Neural cell (in vitro differentiated cells): ENCODE data around the gene ZNF202. TPM values are rescaled to one million over a fixed set of nuclear protein-coding genes. Genes with fewer than 3 reads are reported as not detected.

Source experiments
- H2AFZ ChIP-seq: fragments of 200-600, 300-800 bp; sonication (generic), shearing (Covaris generic); 2 replicates; pipeline ENCODE4 v1.6.0; 2014; ENCODE audit warnings: low read depth, mild to moderate bottlenecking, antibody characterized with exemption, low read length, moderate library complexity
- H3F3A ChIP-seq: fragments of 200-600 bp; shearing (Covaris generic); 2 replicates; pipeline ENCODE4 v1.6.1; 2016; ENCODE audit warnings: mild to moderate bottlenecking, moderate library complexity, mixed read lengths, antibody characterized with exemption, low read length; ENCODE audit not compliant: insufficient read depth, poor library complexity, severe bottlenecking
- H3K27ac ChIP-seq: fragments of 200-600, 300-800 bp; sonication (generic), shearing (Covaris generic); 2 replicates; pipeline ENCODE4 v1.5.1; 2014; ENCODE audit warnings: mild to moderate bottlenecking, low read length, moderate library complexity
- H3K27me3 ChIP-seq: fragments of 300-800, 200-600 bp; sonication (generic), shearing (Covaris generic); 2 replicates; pipeline ENCODE4 v1.6.0; 2014; ENCODE audit warnings: mild to moderate bottlenecking, low read depth, low read length, moderate library complexity; ENCODE audit not compliant: insufficient read depth
- H3K36me3 ChIP-seq: fragments of 300-800, 200-600 bp; sonication (generic), shearing (Covaris generic); 2 replicates; pipeline ENCODE4 v1.5.1; 2014; ENCODE audit warnings: mild to moderate bottlenecking, antibody characterized with exemption, low read length, moderate library complexity; ENCODE audit not compliant: insufficient read depth
- H3K4me2 ChIP-seq: fragments of 300-800, 200-600 bp; sonication (generic), shearing (Covaris generic); 2 replicates; pipeline ENCODE4 v1.6.0; 2014; ENCODE audit warnings: mild to moderate bottlenecking, low read length
- H3K4me3 ChIP-seq: fragments of 300-800, 200-600 bp; sonication (generic), shearing (Covaris generic); 2 replicates; pipeline ENCODE4 v1.5.1; 2014; ENCODE audit warnings: mild to moderate bottlenecking, low read length, moderate library complexity
- H3K79me2 ChIP-seq: fragments of 200-600 bp; shearing (Covaris generic); replicated peaks from 2 replicates; pipeline ENCODE4 v1.6.0; 2014; ENCODE audit warnings: mild to moderate bottlenecking, low read length, moderate library complexity; ENCODE audit not compliant: insufficient read depth
- H3K9ac ChIP-seq: fragments of 300-800, 200-600 bp; sonication (generic), shearing (Covaris generic); 2 replicates; pipeline ENCODE4 v1.6.1; 2016; ENCODE audit warnings: mild to moderate bottlenecking, low read length, mixed read lengths
- H3K9me2 ChIP-seq: fragments of 200-600 bp; shearing (Covaris generic); 2 replicates; pipeline ENCODE4 v1.6.1; 2016; ENCODE audit warnings: mild to moderate bottlenecking, low read length, mixed read lengths; ENCODE audit not compliant: insufficient read depth
- H3K9me3 ChIP-seq: fragments of 200-600, 300-800 bp; sonication (generic), shearing (Covaris generic); 2 replicates; pipeline ENCODE4 v1.6.1; 2016; ENCODE audit warnings: mild to moderate bottlenecking, mixed run types, low read length, moderate library complexity, mixed read lengths
- H4K20me1 ChIP-seq: fragments of 200-600 bp; shearing (Covaris generic); 2 replicates; pipeline ENCODE4 v1.6.1; 2016; ENCODE audit warnings: mild to moderate bottlenecking, mixed run types; ENCODE audit not compliant: insufficient read depth
- CTCF ChIP-seq: fragments of 450-650 bp; IDR thresholded peaks from 2 replicates; pipeline ENCODE4 v1.5.1; 2014; ENCODE audit warnings: antibody characterized with exemption, mild to moderate bottlenecking, moderate library complexity; ENCODE audit not compliant: poor library complexity, severe bottlenecking
- EP300 ChIP-seq: fragments of 450-650 bp; conservative IDR thresholded peaks from 2 replicates; pipeline ENCODE4 v1.6.1; 2014; ENCODE audit warnings: antibody characterized with exemption, mild to moderate bottlenecking, moderate library complexity; ENCODE audit not compliant: poor library complexity, severe bottlenecking
- EZH2 ChIP-seq: fragments of 200-600, 300-800 bp; shearing (Covaris generic), sonication (generic); IDR thresholded peaks from 2 replicates; pipeline ENCODE4 v1.6.1; 2014; ENCODE audit warnings: antibody characterized with exemption, low read length, borderline replicate concordance, mild to moderate bottlenecking; ENCODE audit not compliant: insufficient read depth, poor library complexity, severe bottlenecking
- MXI1 ChIP-seq: fragments of 450-650 bp; conservative IDR thresholded peaks from 2 replicates; pipeline ENCODE4 v1.6.1; 2014; ENCODE audit warnings: antibody characterized with exemption, mild to moderate bottlenecking; ENCODE audit not compliant: poor library complexity, severe bottlenecking
- POLR2AphosphoS5 ChIP-seq: IDR thresholded peaks from 2 replicates; pipeline ENCODE4 v1.6.1; 2012
- RAD21 ChIP-seq: fragments of 450-650 bp; conservative IDR thresholded peaks from 2 replicates; pipeline ENCODE4 v1.6.1; 2014; ENCODE audit warnings: antibody characterized with exemption, mild to moderate bottlenecking, moderate library complexity
- REST ChIP-seq: IDR thresholded peaks from 2 replicates; pipeline ENCODE4 v1.6.1; 2012; ENCODE audit warnings: borderline replicate concordance
- SMC3 ChIP-seq: fragments of 450-650 bp; conservative IDR thresholded peaks from 2 replicates; pipeline ENCODE4 v1.6.1; 2014; ENCODE audit warnings: antibody characterized with exemption, mild to moderate bottlenecking, moderate library complexity; ENCODE audit not compliant: poor library complexity
- TAF1 ChIP-seq: IDR thresholded peaks from 2 replicates; pipeline ENCODE4 v1.6.1; 2012; ENCODE audit warnings: low read depth
- polyA plus RNA-seq: library from polyadenylated mRNA; depleted of rRNA; stranded (reverse); fragments of >200 nt; gene quantifications from 2 replicates; pipeline ENCODE4 v1.2.3, GENCODE V29; 2014

Gene ZNF202
- polyA plus RNA-seq, 1 donor from 2014 or later, result 30.4 TPM

GRCh38 chr11:123700772-123701171, 40.7 kb downstream of the ZNF202 start:
- H3K27me3 ChIP-seq, result no peaks in the 10 kb centered on the region
- no peak overlapping the region for H3K4me3 ChIP-seq
- H2AFZ ChIP-seq, result no peak overlapping the region
- no peaks in the 10 kb centered on the region for H3K9me3 ChIP-seq
- H3K36me3 ChIP-seq, result no peaks in the 10 kb centered on the region
- H3K9ac ChIP-seq, result no peak overlapping the region
- H3K79me2 ChIP-seq, result no peaks in the 10 kb centered on the region
- TF ChIP-seq SMC3, result no peak
- H3F3A ChIP-seq, result no peaks in the 10 kb centered on the region
- H4K20me1 ChIP-seq, result no peaks in the 10 kb centered on the region
- no peak overlapping the region for H3K4me2 ChIP-seq
- H3K27ac ChIP-seq, result no peak overlapping the region
- H3K9me2 ChIP-seq, result no peaks in the 10 kb centered on the region

- H3K9me2 ChIP-seq, result no peaks in the 10 kb centered on the region
- no peaks in the 10 kb centered on the region for H3F3A ChIP-seq
- H3K79me2 ChIP-seq, result no peaks in the 10 kb centered on the region
- no peaks in the 10 kb centered on the region for H3K36me3 ChIP-seq
- H3K9ac ChIP-seq, result no peak overlapping the region
- no peak overlapping the region for H3K4me3 ChIP-seq
- TF ChIP-seq EZH2 (no peak), REST (no peak), TAF1 (no peak), POLR2AphosphoS5 (no peak), CTCF (no peak), RAD21 (no peak), MXI1 (no peak)
- no peak overlapping the region for H2AFZ ChIP-seq
- no peaks in the 10 kb centered on the region for H4K20me1 ChIP-seq
- H3K9me3 ChIP-seq, result no peaks in the 10 kb centered on the region
- H3K27me3 ChIP-seq, result no peaks in the 10 kb centered on the region
- H3K4me2 ChIP-seq, result no peak overlapping the region
- H3K27ac ChIP-seq, result no peak overlapping the region
Measured at GRCh38 chr11:123698546-123699127, 42.8 kb downstream of the ZNF202 start.

GRCh38 chr11:123696183-123696582, 45.3 kb downstream of the ZNF202 start:
- H2AFZ ChIP-seq, result no peak overlapping the region
- H3K27ac ChIP-seq, result no peak overlapping the region
- no peaks in the 10 kb centered on the region for H3F3A ChIP-seq
- no peak for TF ChIP-seq EP300
- H3K4me3 ChIP-seq, result no peak overlapping the region
- no peak overlapping the region for H3K4me2 ChIP-seq
- no peaks in the 10 kb centered on the region for H3K79me2 ChIP-seq
- no peaks in the 10 kb centered on the region for H3K36me3 ChIP-seq
- H3K9me2 ChIP-seq, result no peaks in the 10 kb centered on the region
- H3K27me3 ChIP-seq, result no peaks in the 10 kb centered on the region
- H3K9ac ChIP-seq, result no peak overlapping the region
- no peaks in the 10 kb centered on the region for H4K20me1 ChIP-seq
- no peaks in the 10 kb centered on the region for H3K9me3 ChIP-seq
